ENCODE measurements around the gene GBE1.
A peak's percentile ranks its signal among the peaks of the same experiment; 100 is the strongest.
"Not testable (repeated sequence)": the region's sequence is repeated elsewhere in the genome, so short reads cannot be mapped to it uniquely, and the experiment has no call there.

GBE1 gene

DNA sequence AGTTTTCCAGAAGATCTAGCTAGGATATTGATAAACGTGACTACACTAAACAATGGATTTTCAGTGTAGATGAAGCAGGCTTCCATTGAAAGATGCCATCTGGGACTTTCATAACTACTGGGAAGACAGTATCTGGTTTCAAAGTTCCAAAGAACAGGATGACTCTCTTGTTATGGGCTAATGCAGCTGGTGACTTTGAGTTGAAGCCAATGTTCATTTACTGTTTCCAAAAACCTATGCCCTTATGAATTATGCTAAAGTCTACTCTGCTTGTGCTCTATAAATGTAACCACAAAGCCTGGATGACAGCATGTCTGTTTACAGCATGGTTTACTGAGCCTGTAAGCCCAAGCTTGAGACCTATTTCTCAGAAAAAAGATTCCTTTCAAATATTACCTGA is 245.4 kb downstream of the GBE1 start:
- no peak for DNase-seq

DNA sequence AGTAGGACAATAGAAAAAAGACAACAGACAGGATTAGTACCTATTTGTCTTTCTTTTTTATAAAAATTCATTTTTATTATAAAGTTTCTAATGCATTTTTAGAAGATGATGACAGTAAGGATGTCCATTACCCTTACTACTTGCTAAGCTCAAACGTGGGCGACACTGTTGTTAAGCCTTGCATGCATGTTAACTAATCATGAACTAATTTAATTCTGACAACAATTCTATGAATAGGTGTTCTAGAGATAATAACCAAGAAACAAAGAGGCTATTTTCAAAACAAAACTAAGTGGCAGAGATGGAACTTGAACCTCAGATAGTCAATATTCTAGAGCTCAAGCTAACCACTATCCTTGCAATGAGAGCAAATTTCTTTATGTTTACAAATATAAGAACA is 247.9 kb downstream of the GBE1 start:
- DNase-seq, result no peak

DNA sequence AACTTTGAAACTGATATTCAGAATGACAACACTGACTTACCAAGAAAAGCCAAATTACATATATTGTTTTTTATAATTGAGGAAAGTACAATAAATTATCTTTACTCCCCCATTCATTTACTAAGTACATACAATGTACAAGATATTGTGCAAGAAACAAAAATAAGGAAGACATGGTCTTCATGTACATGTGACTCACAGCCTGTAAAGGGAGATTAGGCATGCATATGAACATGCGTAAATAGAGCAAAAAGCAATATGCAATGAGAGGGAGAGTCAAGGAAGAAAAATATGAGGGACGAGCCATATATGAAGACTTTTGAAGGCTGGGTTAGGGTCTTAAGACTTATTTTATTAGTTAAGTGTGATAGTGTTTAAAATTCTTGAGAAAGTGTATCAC is 258.4 kb downstream of the GBE1 start:
- DNase-seq, result no peak

DNA sequence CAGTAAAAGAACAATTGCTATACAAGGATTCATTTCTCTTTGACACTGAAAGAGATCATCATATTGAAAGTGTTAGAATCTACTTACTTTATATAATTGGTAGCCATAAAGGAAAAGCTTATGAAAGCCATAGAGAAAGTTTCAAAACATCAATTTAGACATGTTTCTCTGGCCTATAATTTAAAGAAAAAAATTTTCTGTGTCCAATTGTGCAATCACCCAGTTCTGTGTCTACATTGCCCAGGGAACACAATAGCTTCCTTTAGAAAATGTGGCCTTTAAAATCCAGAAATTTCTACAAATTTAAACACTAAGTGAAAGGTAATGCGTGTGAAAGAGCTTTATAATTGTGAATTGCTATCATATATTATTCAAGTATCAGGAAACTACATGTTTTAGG is 259.2 kb downstream of the GBE1 start:
- no peak for DNase-seq

DNA sequence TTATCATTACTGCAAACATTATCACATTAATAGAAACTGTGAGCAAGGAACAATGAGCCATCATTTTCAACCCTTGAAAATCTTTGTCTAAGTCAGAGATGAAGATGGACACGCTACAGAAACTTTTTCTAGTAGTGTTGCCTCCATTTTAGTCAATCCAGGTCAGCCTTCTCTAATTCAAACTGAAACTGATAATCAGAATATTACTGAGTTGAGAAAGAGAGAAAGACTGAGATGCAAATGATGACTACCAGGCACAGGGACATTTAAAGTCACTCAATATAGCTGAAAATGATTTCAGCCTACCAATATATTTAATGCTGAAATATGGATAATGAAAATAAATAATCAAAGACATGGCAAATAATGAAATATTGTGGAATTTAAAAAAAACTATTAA is 261.4 kb downstream of the GBE1 start:
- no peak for DNase-seq

DNA sequence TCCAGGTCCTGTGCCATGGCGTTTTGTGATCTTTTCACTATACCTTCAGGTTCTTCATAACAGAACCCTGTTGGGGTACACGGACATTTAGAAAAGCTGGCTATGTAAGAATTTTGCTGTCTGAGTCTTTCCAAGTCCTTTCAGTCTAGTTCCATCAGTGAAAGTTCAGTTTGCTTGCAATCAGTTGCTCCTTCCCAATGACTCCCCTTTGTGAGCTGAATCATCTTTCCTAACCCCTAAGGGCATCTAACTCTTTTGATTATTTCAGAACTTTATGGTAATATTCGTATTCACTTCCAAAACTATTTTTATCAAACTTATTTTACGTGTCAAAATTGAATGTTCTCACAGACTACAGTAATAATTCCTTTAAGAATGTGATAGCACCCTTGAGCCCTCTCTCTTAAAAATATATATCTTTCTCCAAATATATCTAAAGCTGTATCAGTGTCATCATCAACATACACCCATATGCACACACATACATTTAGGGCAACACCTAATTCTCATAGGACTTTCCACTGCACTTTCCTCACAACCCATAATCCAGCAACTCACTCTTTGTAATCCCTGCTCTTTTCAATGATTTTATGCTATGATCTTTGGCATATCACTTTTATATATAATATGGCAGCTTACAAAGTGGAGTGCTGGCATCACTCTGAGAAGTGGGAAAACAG is 263.7 kb downstream of the GBE1 start:
- no peak for DNase-seq

DNA sequence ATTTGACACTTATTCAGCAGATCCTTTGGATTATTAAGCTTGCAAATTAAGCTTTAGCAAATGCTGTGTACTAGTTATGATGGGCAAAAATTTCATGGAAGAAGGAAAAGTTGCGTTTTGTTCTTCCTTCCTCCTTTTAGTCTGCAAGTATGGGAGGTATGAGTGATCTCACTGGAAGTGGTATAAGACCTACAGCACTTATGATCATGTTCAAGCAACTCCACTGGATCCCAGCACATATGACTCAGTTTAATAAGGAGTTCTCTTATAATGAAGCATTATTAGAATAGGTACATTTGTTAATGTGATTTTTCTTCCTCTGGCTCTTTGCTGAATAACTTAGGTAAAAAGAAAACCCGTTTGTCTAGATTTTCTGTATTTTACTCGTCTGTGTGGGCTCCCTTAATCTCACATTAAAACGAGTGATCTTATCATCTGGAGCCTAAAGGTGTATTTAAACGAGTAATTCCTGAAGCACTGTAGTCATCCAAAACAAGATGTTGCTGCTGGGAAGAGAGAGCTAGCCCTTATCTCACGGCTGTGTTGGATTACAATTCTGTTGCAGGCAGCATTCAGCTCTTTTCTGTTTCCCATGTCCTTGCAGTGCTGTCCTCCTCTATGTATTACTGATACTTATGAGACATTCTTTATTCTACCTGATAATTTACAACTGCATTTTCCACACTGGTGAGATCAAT is 264.9 kb downstream of the GBE1 start:
- no peak for DNase-seq

DNA sequence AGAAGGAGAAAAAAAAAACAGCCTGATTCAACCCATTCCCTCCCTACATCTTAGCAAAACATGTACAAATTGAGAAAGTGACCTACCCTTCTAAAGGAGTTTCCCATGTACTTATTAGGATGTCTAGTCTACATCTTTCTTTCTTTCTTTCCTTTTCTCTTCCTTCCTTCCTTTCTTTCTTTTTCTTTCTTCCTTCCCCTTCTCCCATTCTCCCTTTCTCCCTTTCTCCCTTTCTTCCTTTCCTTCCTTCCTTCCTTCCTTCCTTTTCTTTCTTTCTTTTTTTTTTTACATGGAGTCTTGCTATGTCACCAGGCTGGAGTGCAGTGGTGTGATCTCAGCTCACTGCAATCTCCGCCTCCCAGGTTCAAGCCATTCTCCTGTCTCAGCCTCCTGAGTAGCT is 269.0 kb downstream of the GBE1 start:
- not testable (repeated sequence) for DNase-seq

DNA sequence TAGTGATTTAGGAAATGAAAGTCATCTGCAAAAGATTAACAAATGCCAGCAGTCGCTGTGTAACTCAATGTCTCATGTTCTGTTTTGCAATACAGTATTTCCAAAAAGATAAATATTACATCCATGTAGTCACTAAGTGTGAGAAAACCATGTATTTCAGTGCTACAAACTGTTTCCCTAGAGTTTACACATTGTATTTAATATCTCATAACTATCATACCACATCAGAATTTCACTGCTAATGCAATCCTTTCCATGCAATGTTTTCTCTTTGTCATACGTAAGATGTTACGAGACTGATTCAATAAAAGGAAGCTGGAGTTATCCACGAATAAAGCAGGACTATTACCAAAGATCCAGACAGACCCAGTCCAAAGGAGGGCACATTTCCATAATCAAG is 269.4 kb downstream of the GBE1 start:
- no peak for DNase-seq

DNA sequence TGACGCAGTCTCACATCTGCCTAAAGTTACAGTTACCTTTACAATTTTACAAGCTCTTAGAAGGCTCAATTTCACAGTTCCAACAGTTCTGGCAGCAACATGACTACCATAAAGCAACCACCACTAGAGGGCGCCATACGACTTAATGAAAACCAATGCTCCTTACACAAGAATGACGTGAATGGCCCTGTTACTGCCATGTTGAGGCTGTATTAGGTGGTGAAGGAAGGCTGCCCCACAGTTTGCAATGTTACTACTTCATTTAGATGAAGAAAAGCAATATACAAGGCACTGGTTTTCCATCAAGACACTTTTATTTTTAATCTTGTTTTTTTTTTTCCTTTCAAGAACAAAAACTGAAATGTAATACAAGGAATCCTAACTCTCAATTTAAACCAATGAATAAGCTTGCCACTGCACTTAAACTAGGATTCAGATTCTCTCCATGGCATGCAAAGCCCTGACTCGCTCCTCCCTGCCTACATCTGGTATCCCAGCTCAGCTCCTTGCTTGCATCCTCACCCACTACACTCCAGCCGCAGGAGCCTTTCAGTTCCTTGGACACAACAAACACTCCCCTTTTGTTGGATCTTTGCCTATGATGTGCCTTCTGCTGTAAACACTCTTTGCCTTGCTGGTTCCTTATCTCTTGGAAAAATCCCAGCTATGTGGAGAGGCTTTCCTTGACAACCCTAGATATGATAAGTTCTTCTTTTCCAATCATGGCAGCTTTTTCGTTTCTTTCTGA is 270.7 kb downstream of the GBE1 start:
- peak; percentile 41 for DNase-seq

DNA sequence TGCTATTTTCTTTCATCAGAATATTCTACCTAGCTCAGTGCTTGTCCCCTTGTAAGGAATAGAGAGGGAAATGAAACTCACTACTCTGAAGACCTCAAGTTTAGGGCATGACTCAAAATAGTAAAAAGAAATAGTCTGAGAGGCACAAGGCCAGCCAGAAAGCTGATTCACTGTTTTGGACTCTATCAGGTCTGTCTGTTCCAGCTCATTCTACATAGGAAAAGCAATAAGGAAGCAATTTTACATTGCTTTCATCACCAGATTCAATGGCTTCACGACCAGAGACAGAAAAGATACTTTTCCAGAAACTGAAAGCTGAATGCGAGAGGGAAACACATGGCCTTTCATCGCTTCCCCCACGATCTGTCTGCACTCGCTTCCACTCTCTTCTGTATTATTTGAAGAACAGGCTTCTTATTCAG is 276.0 kb downstream of the GBE1 start:
- DNase-seq, result no peak

DNA sequence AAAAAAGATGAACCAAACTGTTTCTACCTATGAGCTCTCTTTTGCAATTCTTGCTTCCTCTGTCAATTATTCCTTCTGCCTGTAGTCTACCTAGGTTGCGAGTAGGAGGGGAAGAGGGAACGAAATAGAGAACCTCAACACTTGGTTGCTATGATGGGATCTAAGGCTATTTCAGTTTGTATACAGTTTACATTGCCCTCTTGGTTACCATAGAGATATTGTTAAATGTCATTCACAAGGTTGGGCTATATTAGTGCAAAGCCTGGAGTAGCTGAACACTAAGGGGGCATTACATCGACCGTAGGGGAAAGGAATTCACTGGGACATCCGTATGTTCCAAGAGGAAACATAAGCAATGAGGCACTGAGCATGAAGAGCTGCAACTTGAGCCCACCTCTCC is 276.9 kb downstream of the GBE1 start:
- DNase-seq, result no peak

DNA sequence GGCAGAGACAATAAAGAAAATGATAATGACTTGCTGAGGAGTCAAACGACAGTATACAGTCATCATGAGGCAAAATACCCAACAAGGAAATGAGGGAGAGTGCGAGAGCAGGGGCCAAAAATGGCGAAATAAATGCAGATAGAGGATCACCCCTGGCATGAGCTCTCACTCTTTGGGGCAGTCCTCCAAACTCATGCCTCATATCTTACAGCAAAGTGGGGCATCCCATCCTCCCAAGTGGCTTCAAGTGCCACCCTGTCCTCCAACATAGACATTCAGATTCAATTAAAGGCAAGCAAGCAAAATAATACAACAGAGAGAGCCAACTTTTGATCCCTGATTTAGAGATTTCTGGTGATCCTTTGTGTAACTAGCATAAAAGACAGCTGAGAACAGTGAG is 278.4 kb downstream of the GBE1 start:
- no peak for DNase-seq

DNA sequence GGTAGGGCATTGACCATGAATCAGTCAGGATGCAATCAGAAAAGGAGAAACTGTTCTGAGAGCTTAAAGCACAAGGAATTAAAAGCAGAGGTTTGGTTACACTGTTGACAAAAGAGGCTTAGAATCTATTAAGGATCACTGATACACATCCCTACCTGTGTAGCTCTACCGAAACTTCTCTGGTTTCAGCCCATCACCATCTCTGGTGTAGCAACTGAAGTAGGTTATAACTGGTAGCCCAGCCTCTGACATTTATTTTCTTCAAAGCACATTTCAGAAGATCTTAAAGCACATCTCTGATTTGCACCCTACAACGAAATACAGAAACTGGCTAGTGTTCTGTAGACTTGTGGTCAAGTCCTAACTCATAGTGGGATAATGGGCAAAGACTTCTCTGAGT is 283.7 kb downstream of the GBE1 start:
- DNase-seq, result no peak

DNA sequence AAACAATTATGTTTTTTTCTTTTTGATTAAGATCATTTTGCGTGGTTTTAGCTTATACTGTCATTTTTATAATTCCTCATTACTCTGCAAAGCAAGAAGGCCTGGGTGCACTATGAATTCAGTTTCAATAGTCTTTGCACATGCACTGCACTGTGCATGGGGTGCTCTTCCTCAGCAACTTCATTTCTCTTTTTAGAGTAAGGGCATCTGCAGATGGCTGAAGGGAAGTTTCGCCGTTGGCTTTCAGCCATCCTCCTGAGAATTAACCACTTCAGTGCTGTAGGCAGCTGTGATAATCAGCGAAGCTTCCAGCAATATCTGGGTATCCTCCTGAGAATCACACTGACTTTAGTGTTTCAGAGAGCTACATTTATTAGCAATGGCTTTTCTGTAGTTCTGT is 284.8 kb downstream of the GBE1 start:
- no peak for DNase-seq

DNA sequence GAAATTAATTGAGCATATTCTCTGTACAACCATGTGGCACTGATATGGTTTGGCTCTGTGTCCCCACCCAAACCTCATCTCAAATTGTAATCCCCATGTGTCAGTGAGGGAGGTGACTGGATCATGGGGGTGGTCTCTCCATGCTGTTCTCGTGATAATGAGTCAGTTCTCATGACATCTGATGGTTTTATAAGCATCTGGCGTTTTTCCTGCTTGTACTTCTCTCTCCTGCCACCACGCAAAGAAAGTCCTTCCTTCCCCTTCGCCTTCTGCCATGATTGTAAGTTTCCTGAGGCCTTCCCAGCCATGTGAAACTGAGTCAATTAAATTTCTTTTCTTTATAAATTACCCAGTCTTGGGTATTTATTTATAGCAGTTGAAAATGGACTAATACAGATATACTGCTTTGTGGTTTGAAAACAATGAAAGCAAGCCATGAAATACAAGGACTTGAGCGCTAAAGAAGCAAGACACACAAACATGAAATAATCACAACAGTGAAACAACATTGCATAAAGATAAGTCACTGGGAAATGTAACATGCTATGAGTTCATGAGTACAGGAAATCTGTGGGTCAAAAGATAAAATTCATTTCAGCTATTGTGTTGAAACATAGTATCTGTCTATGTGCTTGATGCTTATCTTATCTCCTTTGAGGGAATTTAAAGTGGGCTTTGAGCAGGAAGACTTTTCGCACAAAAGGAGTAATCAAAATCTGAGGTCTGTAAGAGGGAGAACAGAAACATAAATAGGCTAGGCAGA is 288.7 kb downstream of the GBE1 start:
- no peak for DNase-seq

DNA sequence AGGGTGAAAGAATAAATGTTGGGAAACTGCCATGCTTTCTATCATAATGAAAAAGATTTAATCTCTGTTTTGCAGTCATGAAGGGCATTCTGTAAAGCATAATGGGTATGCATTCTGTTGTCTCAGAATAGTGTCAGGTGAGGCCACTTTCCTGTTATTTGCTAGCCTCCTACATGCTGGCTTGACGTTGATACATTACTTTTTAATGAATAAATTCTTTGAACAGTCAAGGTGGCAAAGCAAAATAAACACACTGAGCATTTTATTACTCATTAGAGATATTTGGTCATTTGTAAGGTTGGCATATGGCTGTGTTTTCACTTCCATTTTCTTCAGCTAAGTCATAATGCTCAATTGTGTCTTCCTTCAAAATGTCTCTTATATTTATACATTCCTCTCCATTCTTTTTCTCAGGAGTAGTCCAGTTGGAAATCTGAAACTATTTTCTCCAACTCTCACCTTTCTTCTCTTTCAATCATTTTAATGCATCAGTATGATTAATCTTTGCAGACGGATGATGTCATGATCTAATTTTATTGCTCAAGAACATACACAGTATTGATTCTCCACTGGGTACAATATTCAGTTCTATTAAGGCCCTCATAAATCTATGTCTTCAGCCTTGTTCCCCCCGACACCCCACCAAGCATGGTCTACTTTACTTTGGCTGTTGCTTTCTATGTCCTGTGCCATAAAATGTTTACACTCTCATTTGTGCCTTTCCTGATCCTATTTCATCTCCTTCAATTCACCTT is 290.7 kb downstream of the GBE1 start:
- DNase-seq, result no peak

DNA sequence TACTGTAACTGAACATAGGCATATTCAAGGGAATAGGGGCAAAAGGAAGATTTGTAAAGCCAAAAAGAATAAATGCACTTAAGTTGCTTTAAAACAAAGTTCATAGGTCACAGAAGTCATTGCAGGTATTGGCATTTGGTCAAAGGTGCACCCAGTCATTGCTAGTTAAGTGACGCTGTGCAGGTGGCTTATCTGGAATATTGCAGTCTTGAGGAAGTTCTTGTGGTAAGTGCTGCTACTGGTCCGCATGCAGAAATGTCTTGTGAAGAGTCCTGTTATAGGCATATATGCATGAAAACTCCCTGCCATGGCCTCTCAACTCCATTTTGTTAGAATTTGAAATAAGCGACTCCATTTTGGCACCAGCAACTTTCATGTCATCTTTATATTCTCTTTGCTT is 293.1 kb downstream of the GBE1 start:
- DNase-seq, result no peak

DNA sequence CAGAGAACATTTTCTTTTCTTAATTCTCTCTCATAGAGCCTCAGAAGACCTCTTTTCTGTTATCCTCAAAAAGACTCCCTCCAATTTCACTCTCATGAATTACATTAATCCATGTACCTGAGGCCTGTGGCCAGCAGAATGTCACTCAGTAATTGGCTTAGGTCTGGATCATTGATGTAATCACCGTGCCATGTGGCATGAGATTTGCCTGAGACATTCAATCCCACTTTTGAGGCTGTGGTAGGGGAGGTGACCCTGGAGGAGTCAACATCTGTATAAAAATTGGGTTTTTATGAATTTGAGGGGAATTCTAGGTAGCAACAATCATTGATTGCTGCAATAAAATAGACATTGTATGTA is 295.3 kb downstream of the GBE1 start:
- DNase-seq, result no peak

DNA sequence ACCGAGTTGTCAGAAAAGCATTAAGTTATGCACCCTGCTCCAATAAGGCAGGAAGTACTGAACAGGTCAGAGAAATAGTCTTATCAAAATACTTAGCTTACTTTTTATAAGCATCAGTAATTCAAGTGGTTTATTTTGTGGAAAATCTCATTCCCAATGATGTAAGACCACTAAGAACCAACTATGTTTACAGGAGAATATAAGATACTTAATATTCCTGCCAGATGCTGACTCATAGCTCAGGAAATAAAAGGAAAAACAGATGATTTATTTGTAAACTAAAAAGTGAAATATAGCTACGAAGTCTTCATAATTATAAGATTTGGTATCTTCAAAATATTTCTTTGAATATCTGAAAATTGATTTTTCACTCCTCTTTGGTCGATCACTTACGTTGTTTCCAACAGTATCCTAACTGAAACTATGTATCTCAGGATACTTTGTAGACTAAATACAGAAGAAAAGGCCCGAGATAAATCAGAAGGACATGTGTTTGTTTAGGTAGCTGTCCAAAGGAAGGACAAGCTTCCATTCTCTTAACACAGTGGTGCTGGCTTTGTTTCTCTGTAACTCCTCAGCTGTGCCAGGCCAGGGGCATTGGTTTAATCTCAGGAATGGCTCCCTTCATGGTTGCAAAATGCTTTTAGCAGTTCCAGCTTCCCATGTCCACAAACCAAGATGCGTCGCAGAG is 295.8 kb downstream of the GBE1 start:
- no peak for DNase-seq

DNA sequence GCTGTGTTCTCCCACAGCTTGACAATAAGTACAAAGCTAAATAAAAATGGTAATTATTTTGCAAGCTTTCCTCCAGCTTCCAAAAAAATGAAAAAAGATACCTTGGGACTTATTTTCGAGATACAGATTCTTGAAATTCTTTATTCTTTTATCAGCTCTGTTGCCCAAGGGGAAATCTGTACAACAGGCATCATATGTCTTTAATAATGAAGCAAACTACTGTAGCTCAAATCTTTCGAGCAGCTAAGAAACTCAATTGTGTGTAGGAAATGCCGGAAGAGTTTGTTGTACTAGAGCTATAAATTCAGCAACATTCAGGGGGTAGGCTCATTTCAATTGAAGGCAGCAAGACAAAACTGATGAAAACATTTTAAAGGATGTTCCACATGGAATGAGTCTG is 297.7 kb downstream of the GBE1 start:
- DNase-seq, result no peak

DNA sequence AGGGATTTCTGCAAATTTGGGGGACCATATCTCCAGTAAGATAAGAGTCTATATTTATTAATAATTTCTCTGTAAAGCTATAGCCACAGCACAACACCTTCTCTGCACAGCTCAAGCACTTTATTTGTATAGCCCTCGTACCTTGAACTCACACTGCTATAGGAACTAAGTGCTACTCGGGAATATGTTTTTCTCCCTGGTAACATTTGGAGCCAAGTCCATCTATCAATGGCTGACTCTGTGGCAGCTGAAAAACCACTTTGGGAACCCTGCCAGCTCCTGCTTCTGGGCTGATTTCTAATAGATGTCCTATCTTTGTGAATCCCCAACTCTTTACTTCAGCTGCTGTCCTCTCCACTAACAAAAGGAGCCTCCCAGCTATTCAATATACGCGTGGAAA is 298.5 kb downstream of the GBE1 start:
- DNase-seq, result no peak

All from NCI-H524 treated with DMSO at 0.1 percent for 48 hours (cell line).